GM19452 (cell line): ENCODE data around the gene PEAK3.

Experiments used
- ATAC-seq: cut with Tn5 transposase; IDR thresholded peaks from one replicate; pipeline ENCODE4 v1.9.1; 2021; ENCODE audit not compliant: unreplicated experiment

Gene PEAK3

GRCh38 chr19:2239173-2239572, 42.8 kb downstream of the PEAK3 start:
- no peak for ATAC-seq

GRCh38 chr19:2237869-2238153, 44.2 kb downstream of the PEAK3 start:
- ATAC-seq = no peak

- ATAC-seq = no peak
Measured at GRCh38 chr19:2237051-2237868, 44.7 kb downstream of the PEAK3 start.

GRCh38 chr19:2236314-2237050, 45.5 kb downstream of the PEAK3 start, which contains the start of the genes PLEKHJ1 and SF3A2:
Gene PLEKHJ1, minus strand, starts transcription at chr19:2236329. Its CDS starts 81 bp downstream, at chr19:2236248.
Gene SF3A2, plus strand, starts transcription at chr19:2236824. Its CDS starts 6,595 bp downstream, at chr19:2243419.
- ATAC-seq = peak; percentile 76

GRCh38 chr19:2236064-2236313, 46.0 kb downstream of the PEAK3 start:
- ATAC-seq = no peak

- ATAC-seq = peak; percentile 11
Measured at GRCh38 chr19:2235381-2236063, 46.5 kb downstream of the PEAK3 start.

GRCh38 chr19:2234996-2235380, 47.0 kb downstream of the PEAK3 start:
- ATAC-seq = no peak

GRCh38 chr19:2233601-2234280, 48.2 kb downstream of the PEAK3 start:
- no peak for ATAC-seq

GRCh38 chr19:2232286-2233151, 49.5 kb downstream of the PEAK3 start:
- no peak for ATAC-seq

GRCh38 chr19:2231621-2232221, 50.3 kb downstream of the PEAK3 start:
- ATAC-seq = no peak

GRCh38 chr19:2230807-2231533, 51.0 kb downstream of the PEAK3 start:
- ATAC-seq = no peak

- no peak for ATAC-seq
Measured at GRCh38 chr19:2230033-2230531, 51.9 kb downstream of the PEAK3 start.

- ATAC-seq = no peak
Measured at GRCh38 chr19:2229103-2230032, 52.6 kb downstream of the PEAK3 start.

- no peak for ATAC-seq
Measured at GRCh38 chr19:2228157-2229030, 53.6 kb downstream of the PEAK3 start.

- no peak for ATAC-seq
Measured at GRCh38 chr19:2227415-2228156, 54.4 kb downstream of the PEAK3 start.

- ATAC-seq = no peak
Measured at GRCh38 chr19:2226840-2227360, 55.1 kb downstream of the PEAK3 start.
